Ecto neural progenitor cell (in vitro differentiated cells): ENCODE measurements around the gene FAM180A.

ENCODE experiments used
- DNase-seq: peaks from one replicate; pipeline ENCODE4 v3.0.0-alpha.2; 2018; ENCODE audit warnings: low spot score

FAM180A gene

DNA sequence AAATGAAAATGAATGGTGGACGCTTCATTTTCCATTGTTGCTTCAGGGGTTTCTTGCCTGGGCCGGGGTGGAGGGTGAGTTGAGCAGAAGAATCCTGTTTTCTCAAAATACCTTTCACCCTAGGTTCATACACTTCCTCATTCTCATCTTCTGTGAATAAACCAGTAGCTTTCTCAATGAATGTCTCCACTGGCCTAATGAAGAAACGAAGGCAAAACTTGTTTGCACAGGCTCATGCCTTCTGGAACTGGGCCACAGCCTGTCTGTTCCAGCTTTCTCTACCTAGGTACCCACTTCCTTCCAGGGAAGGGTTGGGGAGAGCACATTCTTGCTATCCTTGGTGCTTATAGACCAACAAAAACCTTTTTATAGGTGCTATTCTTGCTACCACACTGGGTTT lies 65.0 kb downstream of the FAM180A start:
- no peak for DNase-seq

GRCh38 chr7:135682191-135682590 lies 66.4 kb downstream of the FAM180A start:
- no peak for DNase-seq

- DNase-seq, result no peak
Measured at GRCh38 chr7:135681762-135682161, 66.9 kb downstream of the FAM180A start.
